ENCODE data around the gene ZNF500.

ZNF500 gene

DNA sequence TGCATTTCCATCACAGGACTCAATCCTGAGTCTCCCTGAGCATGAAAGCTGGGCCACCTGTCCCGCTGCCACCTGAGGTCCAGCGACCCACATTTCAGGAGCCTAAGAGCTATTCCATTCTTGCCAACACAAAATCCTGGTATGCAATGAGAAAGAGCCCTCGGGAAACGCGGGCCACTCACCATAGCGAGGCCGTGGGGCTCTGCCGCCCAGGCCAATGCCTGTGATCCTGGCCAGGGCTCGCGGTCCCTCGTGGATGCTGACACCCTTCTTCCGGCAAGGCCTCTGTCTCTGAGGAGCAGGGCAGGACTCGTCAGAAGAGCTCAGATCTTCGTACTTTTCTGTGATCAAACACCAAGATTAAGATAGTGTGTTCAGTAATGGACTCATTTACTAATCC is 62.0 kb downstream of the ZNF500 start:
- no peak for DNase-seq (ENCODE audit: low read depth)
- no peak overlapping the region for H3K4me3 ChIP-seq (ENCODE audit: low read depth, low read length)
- TF ChIP-seq, protein P1, sequence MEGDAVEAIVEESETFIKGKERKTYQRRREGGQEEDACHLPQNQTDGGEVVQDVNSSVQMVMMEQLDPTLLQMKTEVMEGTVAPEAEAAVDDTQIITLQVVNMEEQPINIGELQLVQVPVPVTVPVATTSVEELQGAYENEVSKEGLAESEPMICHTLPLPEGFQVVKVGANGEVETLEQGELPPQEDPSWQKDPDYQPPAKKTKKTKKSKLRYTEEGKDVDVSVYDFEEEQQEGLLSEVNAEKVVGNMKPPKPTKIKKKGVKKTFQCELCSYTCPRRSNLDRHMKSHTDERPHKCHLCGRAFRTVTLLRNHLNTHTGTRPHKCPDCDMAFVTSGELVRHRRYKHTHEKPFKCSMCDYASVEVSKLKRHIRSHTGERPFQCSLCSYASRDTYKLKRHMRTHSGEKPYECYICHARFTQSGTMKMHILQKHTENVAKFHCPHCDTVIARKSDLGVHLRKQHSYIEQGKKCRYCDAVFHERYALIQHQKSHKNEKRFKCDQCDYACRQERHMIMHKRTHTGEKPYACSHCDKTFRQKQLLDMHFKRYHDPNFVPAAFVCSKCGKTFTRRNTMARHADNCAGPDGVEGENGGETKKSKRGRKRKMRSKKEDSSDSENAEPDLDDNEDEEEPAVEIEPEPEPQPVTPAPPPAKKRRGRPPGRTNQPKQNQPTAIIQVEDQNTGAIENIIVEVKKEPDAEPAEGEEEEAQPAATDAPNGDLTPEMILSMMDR (conservative IDR thresholded peaks at IDR 0.05; ENCODE audit: low read depth, low read length), result no peak

DNA sequence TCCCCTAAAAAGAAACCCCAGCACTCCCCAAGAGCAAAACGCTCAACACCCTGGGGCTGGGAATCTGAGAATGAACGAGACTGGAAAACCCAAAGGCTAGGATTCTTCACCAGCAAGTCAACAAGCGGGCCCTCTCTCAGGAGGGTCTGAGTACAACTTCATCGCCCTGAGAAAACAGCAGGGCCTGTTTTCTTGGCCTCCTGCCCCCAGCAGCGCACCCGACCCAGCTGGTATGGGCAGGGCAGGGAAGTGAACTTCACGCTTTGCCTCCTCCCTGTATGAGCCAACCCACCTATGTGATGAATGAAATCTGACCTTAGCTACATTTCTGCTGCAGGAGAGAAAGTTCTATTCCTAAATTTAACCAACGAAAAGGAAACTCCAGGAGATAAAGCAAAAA is 62.5 kb downstream of the ZNF500 start:
- TF ChIP-seq, protein P1 (conservative IDR thresholded peaks at IDR 0.05; ENCODE audit: low read depth, low read length), result no peak
- H3K4me3 ChIP-seq (ENCODE audit: low read depth, low read length), result no peak overlapping the region
- DNase-seq (ENCODE audit: low read depth), result no peak

GRCh38 chr16:4703906-4704305 is 63.1 kb downstream of the ZNF500 start:
- TF ChIP-seq, protein P1 (conservative IDR thresholded peaks at IDR 0.05; ENCODE audit: low read depth, low read length), result no peak
- no peak overlapping the region for H3K4me3 ChIP-seq (ENCODE audit: low read depth, low read length)
- no peak for DNase-seq (ENCODE audit: low read depth)

GRCh38 chr16:4702466-4702808 is 64.5 kb downstream of the ZNF500 start:
- H3K4me3 ChIP-seq (ENCODE audit: low read depth, low read length), result no peak overlapping the region
- TF ChIP-seq, protein P1 (conservative IDR thresholded peaks at IDR 0.05; ENCODE audit: low read depth, low read length), result no peak
- DNase-seq (ENCODE audit: low read depth), result peak; percentile 12

DNA sequence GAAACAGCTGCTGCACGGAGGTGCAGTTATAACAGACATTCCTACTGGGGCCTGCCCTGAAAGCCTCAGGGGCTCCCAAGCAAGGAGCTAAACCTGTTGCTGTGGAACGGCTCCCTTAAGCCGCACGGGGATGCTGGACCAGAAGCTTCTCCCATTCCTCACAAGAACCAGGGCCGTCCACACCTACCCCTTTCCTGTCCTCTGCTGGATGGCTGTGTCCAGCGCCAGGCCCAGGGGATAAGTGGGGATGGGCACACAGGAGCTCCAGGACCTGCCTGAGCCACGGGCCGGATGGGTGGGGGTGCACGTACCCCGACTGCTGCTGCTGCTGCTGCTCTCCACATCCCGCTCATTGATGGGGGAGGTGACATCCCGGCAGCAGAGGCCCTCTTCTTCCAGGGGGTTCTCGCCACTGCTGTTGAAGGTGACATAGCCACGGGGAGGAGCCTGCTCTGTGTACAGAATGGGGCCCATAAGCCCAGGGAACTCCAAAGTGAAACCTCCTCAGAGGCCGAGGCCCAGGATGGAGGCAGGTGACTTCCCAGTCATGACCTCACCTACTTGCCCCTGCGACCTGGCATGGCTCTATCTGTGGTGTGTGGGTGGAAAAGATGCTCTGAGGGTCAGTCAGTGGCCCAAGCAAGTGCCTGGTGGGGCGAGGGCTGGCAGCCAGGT is 65.0 kb downstream of the ZNF500 start:
- no peak overlapping the region for H3K4me3 ChIP-seq (ENCODE audit: low read depth, low read length)
- no peak for DNase-seq (ENCODE audit: low read depth)
- TF ChIP-seq, protein P1 (conservative IDR thresholded peaks at IDR 0.05; ENCODE audit: low read depth, low read length), result no peak

DNA sequence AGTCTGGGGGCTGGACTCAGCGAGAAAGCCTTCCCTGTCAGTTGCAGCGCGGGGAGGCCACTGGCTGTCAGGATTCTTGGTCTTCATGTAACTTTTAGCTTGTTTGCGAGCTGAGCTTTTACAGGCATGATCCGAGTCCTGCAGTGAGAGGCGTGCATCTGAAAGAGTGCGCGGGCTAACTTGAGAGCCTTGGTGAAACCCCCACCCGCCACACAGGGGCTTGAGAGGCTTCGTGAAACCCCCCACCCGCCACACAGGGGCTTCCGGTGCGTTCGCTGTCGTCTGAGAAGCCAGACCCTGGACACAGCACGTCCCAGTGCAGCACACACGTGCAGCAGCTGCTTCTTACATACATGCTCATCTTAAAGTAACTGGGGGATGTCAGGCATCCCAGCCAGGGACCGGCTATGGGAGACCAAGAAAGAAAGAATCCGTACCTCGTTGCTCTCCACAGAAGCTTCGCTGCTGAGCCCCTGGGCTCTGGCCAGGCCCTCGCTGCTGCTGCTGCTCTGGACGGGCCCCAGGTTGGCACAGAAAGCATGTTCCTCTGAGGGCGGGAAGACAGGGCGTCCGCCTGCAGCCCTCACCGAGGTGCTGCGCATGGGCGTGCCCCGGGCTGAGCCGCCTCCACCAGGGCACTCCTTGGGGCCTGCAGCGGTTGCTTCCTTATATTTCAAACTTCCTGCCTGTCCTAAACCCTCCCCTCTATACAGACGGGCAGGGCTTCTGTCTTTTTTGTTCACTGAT is 65.8 kb downstream of the ZNF500 start:
- H3K4me3 ChIP-seq (ENCODE audit: low read depth, low read length), result no peak overlapping the region
- TF ChIP-seq, protein P1 (conservative IDR thresholded peaks at IDR 0.05; ENCODE audit: low read depth, low read length), result no peak
- DNase-seq (ENCODE audit: low read depth), result no peak
